OCI-LY1 (cell line): Measurements from ENCODE around the gene QPCT.

Experiments
- CTCF ChIP-seq: fragments of 200-600 bp; sonication (generic), shearing (Covaris generic); IDR thresholded peaks from 2 replicates; pipeline ENCODE4 v1.5.1; 2017; ENCODE audit warnings: mild to moderate bottlenecking, antibody characterized with exemption, low read length, moderate library complexity, mixed read lengths
- EZH2 ChIP-seq: fragments of 200-600 bp; sonication (generic), shearing (Covaris generic); IDR thresholded peaks from 2 replicates; pipeline ENCODE4 v1.8.0; 2017; ENCODE audit warnings: borderline replicate concordance, mixed run types, mild to moderate bottlenecking, antibody characterized with exemption, low read length, moderate library complexity, mixed read lengths

DNA sequence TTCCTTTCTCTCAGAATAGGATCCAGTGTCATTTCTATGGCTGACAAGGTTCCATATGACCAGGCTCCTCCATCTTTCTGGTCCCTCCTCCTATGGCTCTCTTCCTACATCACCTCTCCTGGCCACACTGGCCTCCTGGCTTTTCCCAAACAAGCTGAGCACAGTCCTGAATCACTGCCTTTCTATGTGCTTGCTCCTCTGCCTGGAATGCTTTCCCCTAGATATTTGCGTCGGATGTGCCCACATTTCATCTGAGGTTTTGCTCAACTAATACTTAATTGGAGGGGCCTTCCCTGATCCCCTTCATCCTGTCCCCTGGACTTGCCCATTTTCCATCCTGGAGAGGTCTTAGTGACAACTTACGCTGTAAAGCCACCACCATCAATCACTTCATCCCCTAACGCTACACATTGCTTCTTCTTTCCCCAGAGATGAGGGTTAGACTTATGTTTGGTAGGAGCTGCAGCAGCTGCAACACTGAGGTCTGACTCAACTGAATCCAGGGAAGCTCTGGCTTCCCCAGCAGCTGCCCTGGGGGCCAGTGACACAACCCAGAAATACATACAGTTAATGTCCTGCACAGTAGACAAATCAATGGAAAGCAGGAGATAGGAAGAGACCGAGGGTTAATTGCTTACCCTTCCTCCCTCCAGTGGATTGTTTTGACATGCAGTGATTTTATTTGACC lies 42.9 kb downstream of the QPCT start:
- TF ChIP-seq EZH2 (no peak), CTCF (no peak)
